Measurements from ENCODE around the gene GPNMB.

- no peak for TF ChIP-seq TAF1 (IDR thresholded peaks at IDR 0.05; ENCODE audit: borderline replicate concordance, low read depth, low read length)
- TF ChIP-seq, protein P1, sequence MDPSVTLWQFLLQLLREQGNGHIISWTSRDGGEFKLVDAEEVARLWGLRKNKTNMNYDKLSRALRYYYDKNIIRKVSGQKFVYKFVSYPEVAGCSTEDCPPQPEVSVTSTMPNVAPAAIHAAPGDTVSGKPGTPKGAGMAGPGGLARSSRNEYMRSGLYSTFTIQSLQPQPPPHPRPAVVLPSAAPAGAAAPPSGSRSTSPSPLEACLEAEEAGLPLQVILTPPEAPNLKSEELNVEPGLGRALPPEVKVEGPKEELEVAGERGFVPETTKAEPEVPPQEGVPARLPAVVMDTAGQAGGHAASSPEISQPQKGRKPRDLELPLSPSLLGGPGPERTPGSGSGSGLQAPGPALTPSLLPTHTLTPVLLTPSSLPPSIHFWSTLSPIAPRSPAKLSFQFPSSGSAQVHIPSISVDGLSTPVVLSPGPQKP (IDR thresholded peaks at IDR 0.05; ENCODE audit: low read depth, low read length) = no peak
- no peak for TF ChIP-seq RFX5 (IDR thresholded peaks at IDR 0.05; ENCODE audit: low read depth, low read length)
Measured at GRCh38 chr7:23284871-23285270, 38.3 kb downstream of the GPNMB start.

Data from GM12878 (cell line).